ENCODE data around the gene DHX32.
"Not testable (repeated sequence)": the region's sequence is repeated elsewhere in the genome, so short reads cannot be mapped to it uniquely, and the experiment has no call there.

Gene DHX32

DNA sequence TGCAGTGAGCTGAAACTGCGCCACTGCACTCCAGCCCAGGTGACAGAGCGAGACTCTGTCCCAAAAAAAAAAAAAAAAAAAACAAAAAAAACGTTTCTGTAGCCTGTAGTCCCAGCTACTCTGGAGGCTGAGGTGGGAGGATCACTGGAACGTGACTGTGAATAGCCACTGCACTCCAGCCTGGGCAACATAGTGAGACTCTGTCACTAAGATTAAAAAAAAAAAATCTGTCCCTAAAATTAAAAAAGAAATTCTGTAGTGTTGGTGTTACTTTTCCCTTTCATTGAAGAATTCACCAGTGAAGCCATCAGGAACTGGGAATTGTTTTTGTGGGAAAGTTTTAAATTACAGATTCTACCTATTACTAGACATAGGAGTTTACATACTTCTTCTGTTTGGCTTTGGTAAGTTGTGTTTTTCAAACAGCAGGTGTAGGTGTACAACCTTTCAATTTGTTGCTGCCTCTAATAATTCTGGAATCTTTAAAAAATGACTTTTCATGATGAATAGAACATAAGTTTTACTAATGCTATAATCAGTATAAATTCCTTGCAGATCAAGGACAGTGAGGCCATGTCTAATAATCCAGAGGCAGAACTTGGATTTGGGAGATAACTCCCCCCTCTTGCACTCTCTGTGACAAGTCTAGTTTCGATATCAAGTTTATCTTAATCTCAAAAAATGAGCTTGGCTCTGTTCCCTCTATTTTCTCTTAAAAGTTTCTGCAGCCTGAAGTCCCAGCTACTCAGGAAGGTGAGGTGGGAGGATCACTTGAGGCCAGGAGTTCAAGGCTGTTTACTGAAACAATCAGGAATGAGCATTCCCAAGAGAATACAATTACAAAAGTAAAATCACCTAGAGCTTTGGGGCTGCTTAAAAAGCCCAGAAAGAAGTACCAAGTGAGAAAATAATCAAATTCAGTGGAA lies 24.2 kb upstream of the DHX32 start:
- not testable (repeated sequence) for DNase-seq (ENCODE audit: low spot score in 2 of 2); H3K27ac Mint-ChIP-seq; H3K4me1 Mint-ChIP-seq; H3K4me3 Mint-ChIP-seq; ATAC-seq; H3K36me3 Mint-ChIP-seq; H3K9me3 Mint-ChIP-seq

DNA sequence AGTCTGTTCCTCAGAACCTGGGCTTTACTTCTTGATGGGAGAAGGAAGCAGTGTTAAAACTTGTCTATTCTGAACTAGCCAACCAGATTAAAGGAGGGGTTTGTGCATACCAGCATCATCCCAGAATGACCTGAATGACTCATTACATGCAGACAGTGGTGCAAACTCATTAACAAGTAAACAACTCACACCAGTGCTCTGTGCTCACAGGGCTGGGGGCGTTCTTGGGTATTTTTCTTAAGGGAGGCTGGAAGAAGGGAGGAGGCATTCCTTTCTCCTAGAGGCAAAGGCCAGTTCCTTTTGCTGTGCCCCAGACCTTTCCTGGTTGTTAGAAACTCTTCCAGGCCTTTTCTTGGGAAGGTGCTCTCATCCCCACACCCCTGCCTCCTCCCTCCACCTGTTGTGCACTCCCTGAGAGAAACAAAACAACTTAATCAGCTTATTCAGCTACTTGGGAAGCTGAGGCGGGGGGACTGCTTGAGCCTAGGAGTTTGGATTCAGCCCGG lies 22.1 kb upstream of the DHX32 start:
- not testable (repeated sequence) for H3K4me1 Mint-ChIP-seq; H3K27ac Mint-ChIP-seq; H3K36me3 Mint-ChIP-seq; DNase-seq (ENCODE audit: low spot score in 2 of 2); H3K4me3 Mint-ChIP-seq; H3K9me3 Mint-ChIP-seq; ATAC-seq

DNA sequence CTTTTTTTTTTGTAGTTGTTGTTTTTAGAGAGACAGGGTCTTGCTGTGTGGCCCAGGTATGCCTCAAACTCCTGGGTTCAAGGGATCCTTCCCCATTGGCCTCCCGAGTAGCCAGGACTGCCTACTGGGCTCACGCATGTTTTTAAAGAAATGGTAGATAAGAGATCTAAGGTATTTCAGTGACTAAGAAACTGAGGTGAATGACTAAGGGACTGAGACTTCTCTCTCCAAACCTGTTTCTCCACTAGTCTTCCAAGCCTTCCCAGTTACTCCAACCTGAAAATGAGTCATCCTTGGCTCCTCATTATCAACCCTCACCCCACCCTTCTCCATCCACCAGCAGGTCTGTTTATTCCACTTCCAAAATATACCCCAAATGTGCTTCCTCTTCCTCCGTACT lies 19.9 kb upstream of the DHX32 start:
- not testable (repeated sequence) for H3K9me3 Mint-ChIP-seq; H3K4me3 Mint-ChIP-seq; H3K27ac Mint-ChIP-seq; ATAC-seq; H3K4me1 Mint-ChIP-seq; DNase-seq (ENCODE audit: low spot score in 2 of 2)
- H3K36me3 Mint-ChIP-seq = peaks cover 13% of the 10 kb centered on the region

DNA sequence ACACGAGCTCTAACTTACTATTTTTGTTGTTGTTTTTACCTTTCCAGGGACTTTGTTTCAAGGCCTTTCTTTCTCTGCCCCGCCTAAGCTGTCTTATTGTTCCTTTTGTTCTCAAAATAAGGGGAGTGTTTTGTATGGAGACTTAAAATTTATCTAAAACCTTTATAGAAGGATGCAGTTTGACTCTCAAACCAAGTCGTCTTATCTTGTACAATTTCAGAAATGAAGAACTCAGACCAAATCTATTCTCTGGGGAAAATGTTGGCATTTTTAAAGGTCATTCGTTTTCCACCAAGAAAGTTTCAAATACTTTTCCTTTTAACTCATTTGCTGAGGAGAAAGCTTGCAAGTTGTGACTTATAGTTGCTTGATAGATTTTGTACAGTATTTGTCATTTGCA lies 16.2 kb upstream of the DHX32 start:
- not testable (repeated sequence) for ATAC-seq; DNase-seq (ENCODE audit: low spot score in 2 of 2); H3K9me3 Mint-ChIP-seq; H3K27ac Mint-ChIP-seq
- peaks cover 13% of the 10 kb centered on the region for H3K4me1 Mint-ChIP-seq
- peak overlapping the region; percentile 73 for H3K4me3 Mint-ChIP-seq
- H3K36me3 Mint-ChIP-seq = peaks cover 13% of the 10 kb centered on the region

DNA sequence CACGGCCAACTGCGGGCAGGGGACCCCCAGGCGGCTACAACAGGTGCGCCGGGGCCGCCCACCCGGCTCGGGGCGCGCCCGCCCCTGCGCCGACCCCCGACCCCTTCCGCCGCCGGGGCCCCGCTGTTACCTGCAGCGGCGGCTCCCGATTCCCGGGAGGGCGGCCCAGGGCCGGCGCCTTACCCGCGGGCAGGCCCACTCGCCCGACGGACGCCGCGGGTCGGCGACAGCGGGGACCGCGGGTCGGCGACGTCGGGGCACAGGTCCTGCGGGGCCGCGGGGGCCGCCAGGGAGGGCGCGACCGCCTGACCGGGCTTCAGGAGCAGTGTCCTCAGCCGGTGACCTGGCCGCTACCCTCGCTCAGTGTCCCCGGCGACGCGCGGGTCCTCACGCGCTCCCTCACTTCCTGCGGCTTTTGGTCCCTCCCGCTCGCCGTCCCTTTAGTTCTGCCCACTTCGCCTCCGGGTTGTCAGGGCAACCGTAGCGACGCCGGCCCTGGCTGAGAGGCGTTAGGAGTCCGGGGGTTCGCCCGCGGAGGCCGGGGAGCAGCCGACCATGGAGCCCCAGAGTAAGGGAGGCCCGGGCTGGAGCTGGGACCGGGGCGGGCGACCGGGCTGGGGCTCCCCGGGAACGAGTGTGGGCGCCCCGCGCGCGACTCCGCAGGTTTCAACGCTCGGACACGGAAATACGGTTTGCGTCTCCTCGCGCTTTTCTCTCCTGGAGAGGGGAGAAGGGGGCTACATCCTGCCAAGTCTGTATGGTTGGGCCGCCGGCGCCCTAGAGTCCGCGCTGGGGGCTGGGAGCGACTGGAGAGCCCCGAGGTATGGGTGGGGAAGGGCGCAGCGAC lies 15.2 kb upstream of the DHX32 start, which contains the start of gene FANK1:
TSS of gene FANK1 (plus strand) at position 477 of the 847 bp plus-strand sequence. CDS start at position 556, 79 bp downstream.
- H3K4me3 Mint-ChIP-seq = peak within 1 kb of the TSS; percentile 73
- peak; percentile 62 to 86 for DNase-seq (ENCODE audit: low spot score in 2 of 2)
- H3K9me3 Mint-ChIP-seq = not testable (repeated sequence)
- H3K27ac Mint-ChIP-seq = peak within 1 kb of the TSS; percentile 91
- peak; percentile 89 for ATAC-seq
- H3K4me1 Mint-ChIP-seq = peaks cover 13% of the 10 kb centered on the region
- H3K36me3 Mint-ChIP-seq = peaks cover 13% of the 10 kb centered on the region

DNA sequence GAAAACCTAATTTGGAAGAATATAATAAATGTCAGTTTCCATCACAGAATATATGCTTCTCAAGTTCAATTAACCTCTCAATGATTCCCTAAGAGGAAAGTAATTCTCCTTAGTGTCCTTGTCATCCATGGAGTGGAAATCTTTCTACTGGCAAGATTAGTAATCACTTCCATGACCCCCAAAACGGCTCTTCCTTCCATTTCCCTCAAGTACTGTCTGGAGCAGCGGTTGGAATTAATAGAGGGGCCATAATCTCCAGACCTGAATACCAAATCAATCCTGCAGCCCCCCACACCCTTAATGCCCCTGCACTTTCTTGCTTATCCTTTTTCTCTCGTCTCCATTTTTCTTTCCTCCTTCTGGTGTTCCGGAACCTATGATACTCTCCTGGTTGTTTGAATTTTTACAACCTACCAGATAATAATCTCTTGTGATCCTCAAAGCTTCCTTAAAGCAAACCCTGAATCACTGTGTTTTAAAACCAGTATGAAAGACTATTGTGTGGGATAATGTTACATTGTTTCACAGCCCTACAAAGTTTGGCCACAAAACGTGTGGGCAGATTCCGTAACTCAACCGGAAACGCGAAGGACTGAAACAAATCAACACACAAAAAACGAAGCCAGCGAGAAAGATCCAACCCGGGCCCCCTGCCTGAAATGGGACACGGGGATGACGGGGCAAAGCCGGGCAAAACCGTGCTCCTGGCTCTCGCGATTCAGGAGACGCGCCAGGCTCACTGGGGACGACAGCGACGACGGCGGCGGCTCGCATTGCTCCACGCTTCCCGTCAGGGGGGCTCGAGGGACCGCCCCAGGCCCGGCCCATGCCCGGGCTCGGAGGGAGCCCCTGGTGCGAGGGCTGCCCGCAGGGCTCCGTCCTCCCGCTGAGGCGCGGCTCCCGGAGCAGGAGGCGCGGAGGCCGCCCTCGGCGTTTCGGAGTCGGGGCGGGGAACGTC lies 14.3 kb upstream of the DHX32 start:
- peak; percentile 25 to 61 for DNase-seq (ENCODE audit: low spot score in 2 of 2)
- peak; percentile 72 for ATAC-seq
- H3K4me3 Mint-ChIP-seq = peak overlapping the region; percentile 73
- H3K27ac Mint-ChIP-seq = peak overlapping the region; percentile 91
- H3K4me1 Mint-ChIP-seq = peaks cover 13% of the 10 kb centered on the region
- H3K36me3 Mint-ChIP-seq = peaks cover 13% of the 10 kb centered on the region
- not testable (repeated sequence) for H3K9me3 Mint-ChIP-seq

DNA sequence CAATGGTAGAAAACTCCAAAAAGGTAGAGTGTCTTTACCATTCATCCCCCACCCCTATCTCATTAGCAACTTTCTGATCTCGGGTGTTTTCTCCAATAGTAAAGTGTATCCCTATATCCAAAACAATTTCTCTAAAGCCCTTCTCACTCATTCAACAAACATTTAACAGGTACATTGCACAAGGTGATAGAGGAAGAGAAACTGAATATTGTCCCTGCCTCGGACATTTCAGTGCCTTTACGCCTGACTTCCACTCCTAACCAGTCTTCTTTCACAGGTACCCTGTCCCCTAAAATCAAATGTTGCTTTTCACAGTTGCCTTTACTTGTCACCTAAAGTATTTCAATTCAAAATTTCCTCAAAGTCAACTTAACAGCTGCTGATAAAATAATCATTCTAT lies 13.1 kb upstream of the DHX32 start:
- Mint-ChIP-seq H3K4me1 (peaks cover 13% of the 10 kb centered on the region), H3K36me3 (peaks cover 13% of the 10 kb centered on the region)
- H3K4me3 Mint-ChIP-seq; DNase-seq (ENCODE audit: low spot score in 2 of 2); ATAC-seq; H3K27ac Mint-ChIP-seq; H3K9me3 Mint-ChIP-seq: not testable (repeated sequence)

DNA sequence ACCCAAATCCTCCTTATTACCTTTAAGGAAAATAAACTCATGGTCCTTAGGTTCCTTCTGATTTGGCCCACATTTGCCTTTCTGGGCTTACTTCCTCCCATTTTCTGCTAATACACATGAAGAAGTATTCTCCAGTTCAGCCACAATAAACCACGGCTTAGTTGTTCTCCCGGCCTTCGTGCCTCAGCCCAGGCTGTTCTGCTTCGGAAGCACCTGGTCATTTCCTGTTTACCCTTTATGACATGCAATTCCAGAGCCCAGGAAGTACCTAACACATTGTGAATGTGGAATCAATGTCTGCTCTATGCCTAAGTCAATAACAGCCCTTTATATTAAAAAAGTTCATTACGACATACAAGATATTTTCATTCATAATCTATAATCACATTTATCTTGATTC lies 11.3 kb upstream of the DHX32 start:
- not testable (repeated sequence) for DNase-seq (ENCODE audit: low spot score in 2 of 2); ATAC-seq; H3K9me3 Mint-ChIP-seq; H3K27ac Mint-ChIP-seq; H3K4me3 Mint-ChIP-seq
- H3K4me1 Mint-ChIP-seq = peaks cover 12% of the 10 kb centered on the region
- peaks cover 12% of the 10 kb centered on the region for H3K36me3 Mint-ChIP-seq

DNA sequence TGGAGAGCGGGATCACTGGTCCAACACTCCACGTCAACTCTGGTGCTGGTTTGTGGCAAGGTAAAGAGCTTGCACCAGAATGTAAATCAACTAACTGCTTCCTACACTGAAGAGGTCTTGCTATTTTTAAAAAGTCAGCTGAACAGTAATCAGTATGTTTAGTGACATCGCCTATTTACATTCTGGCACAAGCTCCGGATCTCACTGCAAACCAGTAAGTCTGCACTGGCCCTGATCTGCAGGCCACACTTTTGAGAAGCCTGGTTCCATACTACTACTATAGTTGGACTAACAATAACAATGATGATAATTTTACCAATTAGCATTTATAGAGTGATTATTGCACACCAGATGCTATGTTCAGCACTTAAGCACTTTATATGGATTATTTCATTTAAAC lies 8.3 kb upstream of the DHX32 start:
- peak; percentile 37 for ATAC-seq
- not testable (repeated sequence) for H3K4me3 Mint-ChIP-seq; H3K27ac Mint-ChIP-seq; H3K9me3 Mint-ChIP-seq; H3K36me3 Mint-ChIP-seq; H3K4me1 Mint-ChIP-seq; DNase-seq (ENCODE audit: low spot score in 2 of 2)

DNA sequence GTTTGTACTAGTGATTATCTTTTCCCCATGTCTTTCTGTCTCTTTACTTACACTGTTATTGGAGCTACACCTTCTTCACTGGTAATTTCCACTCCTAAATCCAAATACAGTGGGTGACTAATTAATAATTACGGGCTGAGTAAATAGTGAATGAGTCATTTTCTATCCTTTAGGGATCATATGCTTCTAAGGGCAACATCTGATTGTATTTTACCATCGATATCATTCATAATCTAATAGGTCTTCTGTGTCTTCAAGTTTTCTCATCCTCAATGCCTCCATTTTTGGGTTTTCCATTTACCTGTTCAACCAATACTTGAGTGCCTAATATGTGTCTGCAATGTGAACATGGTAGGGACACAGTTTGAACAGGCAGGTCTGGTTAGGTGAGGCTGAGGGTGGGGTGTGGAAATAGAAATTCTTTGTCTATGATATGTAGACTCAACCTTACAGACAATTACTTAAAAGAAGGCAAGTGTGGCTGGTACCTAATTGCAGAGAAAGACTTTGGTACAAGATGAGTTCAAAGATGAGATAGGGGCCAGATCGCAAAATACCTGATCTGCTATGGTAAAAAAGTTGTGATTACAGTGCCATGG lies 5.9 kb upstream of the DHX32 start:
- no peaks in the 10 kb centered on the region for H3K36me3 Mint-ChIP-seq
- H3K27ac Mint-ChIP-seq = no peak overlapping the region
- no peaks in the 10 kb centered on the region for H3K9me3 Mint-ChIP-seq
- no peaks in the 10 kb centered on the region for H3K4me1 Mint-ChIP-seq
- ATAC-seq (no peak), DNase-seq (ENCODE audit: low spot score in 2 of 2) (no peak)
- no peak overlapping the region for H3K4me3 Mint-ChIP-seq

DNA sequence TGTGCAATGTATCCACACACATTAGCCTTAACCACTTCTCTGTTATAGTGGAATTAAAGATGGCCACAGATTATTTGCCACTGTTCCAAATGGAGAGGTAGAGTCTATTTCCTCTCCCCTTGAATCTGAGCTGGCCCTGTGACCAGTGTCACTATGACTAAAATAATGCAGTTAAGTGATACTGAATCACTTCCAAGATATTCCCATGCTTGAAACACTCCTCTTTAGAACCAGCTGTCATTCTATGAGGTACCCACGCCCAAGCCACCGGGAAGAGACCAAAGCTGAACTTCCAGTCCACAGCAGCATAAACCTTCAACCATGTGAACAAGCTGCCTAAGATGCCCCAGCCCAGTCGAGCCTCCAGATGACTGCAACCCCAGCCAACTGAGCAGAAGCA lies 2.1 kb upstream of the DHX32 start:
- Mint-ChIP-seq H3K27ac (no peak overlapping the region), H3K4me3 (no peak overlapping the region), H3K36me3 (peaks cover 13% of the 10 kb centered on the region), H3K9me3 (no peaks in the 10 kb centered on the region), H3K4me1 (no peaks in the 10 kb centered on the region)
- ATAC-seq (no peak), DNase-seq (ENCODE audit: low spot score in 2 of 2) (no peak)

DNA sequence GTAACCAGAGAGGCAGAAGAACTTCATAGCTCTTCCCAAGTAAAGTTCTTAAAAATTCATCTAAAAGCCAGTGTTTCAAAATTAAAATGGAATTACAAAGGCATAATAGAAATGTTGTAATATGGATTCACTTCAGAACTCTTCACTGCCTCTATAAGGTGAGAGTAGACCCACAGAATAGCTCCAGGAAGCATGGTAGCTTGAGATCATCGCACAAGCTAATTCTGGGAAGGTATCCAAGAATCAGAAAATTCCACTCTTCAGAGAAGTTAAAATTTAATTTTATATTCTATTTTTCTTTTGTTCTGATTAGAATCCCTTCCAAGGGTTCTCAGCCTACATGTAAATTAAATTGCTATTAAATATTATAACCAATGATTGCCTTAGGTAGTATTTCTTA lies 1.5 kb upstream of the DHX32 start:
- DNase-seq (ENCODE audit: low spot score in 2 of 2) = no peak

DNA sequence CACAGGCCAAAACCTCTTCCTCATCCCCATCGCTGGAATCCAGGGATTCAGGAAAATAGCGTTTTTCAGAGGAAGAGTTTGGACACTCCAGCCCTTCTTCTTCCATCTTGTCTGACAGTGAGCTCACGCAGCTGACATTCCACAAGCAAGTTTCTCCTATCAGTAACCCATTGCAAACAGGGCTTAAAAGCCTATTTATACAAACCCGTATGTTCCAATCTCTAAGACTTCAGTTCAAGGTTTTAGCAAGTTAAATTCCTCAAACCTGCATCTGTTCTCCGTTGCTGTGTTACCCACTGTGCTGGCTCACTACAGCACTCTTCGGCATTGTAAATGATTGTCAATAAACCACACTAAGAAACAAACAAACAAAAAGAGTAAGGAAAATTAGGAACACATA lies 373 bp downstream of the DHX32 start:
- peaks cover 13% of the 10 kb centered on the region for H3K36me3 Mint-ChIP-seq
- peaks cover 3% of the 10 kb centered on the region for H3K9me3 Mint-ChIP-seq
- no peaks in the 10 kb centered on the region for H3K4me1 Mint-ChIP-seq
- no peak for ATAC-seq
- no peak overlapping the region for H3K4me3 Mint-ChIP-seq
- DNase-seq (ENCODE audit: low spot score in 2 of 2) = no peak
- no peak overlapping the region for H3K27ac Mint-ChIP-seq

More for the DNA sequence above, 1.5 kb upstream of the DHX32 start:
- no peaks in the 10 kb centered on the region for H3K9me3 Mint-ChIP-seq
- H3K27ac Mint-ChIP-seq = no peak overlapping the region
- no peaks in the 10 kb centered on the region for H3K4me1 Mint-ChIP-seq
- H3K4me3 Mint-ChIP-seq = no peak overlapping the region
- ATAC-seq = no peak
- peaks cover 13% of the 10 kb centered on the region for H3K36me3 Mint-ChIP-seq
